Psoas muscle (tissue), 8 donors: ENCODE results near the gene ABTB1. TPM values are rescaled to one million over a fixed set of nuclear protein-coding genes. Genes with fewer than 3 reads are reported as not detected.
A peak's percentile ranks its signal among the peaks of the same experiment; 100 is the strongest.

ENCODE experiments used
- ATAC-seq, 4 donors: fragments of 200-7000 bp; cut with Tn5 transposase; one replicate each; pipeline ENCODE4 v1.9.1; 2020; ENCODE audit warnings: moderate library complexity in 3 of 4, mild to moderate bottlenecking in 2 of 4
- DNase-seq, 2 donors: peaks; one replicate each; pipeline ENCODE4 v3.0.0-alpha.2; 2020
- H3K27ac ChIP-seq: fragments of 200-600 bp; one replicate; pipeline ENCODE4 v1.8.0; 2022
- H3K27me3 ChIP-seq, 3 donors: fragments of 200-600 bp in 1 of 3; one replicate each; pipeline versions ENCODE4 v1.6.1 to v1.8.0; 2013 to 2022; ENCODE audit warnings: low read length in 2 of 3, mild to moderate bottlenecking in 2 of 3, moderate library complexity in 1 of 3; ENCODE audit not compliant: insufficient read depth in 3 of 3
- H3K36me3 ChIP-seq, 2 donors: fragments of 200-600 bp in 1 of 2; one replicate each; pipeline versions ENCODE4 v1.6.1 to v1.8.0; 2013 to 2022; ENCODE audit warnings: low read depth in 1 of 2, mild to moderate bottlenecking in 1 of 2, moderate library complexity in 1 of 2; ENCODE audit not compliant: insufficient read depth in 1 of 2
- H3K4me1 ChIP-seq: fragments of 200-600 bp; one replicate; pipeline ENCODE4 v1.8.0; 2022
- H3K4me3 ChIP-seq: fragments of 200-600 bp; one replicate; pipeline ENCODE4 v1.8.0; 2022; ENCODE audit warnings: mild to moderate bottlenecking
- H3K9me3 ChIP-seq: fragments of 200-600 bp; one replicate; pipeline ENCODE4 v1.8.0; 2022
- WGBS, 3 donors: extraction: QIAGEN DNeasy Blood & Tissue Kit; methylation state at CpG; one replicate each; pipeline versions ENCODE4 v1.1.6 to v1.1.7; 2013; 5-methylcytosine and 5-hydroxymethylcytosine counted together
- intact Hi-C, 2 donors: fragments of 100-400 bp; cut with DNase I; formaldehyde crosslinking; loops; one replicate each; pipeline versions ENCODE4 v1.11.0 to v1.14.2; 2022
- polyA plus RNA-seq, 3 donors: library from polyadenylated mRNA; stranded (reverse); fragments of 200-250 nt; gene quantifications; one replicate each; pipeline ENCODE4 v1.2.3, GENCODE V29; 2013
- total RNA-seq, 4 donors: library from RNA; stranded (reverse); fragmentation: NEBNext Ultra II Directional in 2 of 4; extraction: Animal tissue kit (Norgen Biotek cat#: 25700) in 2 of 4; gene quantifications; one replicate each; pipeline versions ENCODE4 v1.2.1 to v1.2.4, GENCODE V29; 2021 to 2023
- TF ChIP-seq, protein P1 (sequence below): fragments of 200-600 bp; IDR thresholded peaks from one replicate; pipeline ENCODE4 v1.8.0; 2022; ENCODE audit warnings: antibody characterized with exemption
- donor health status: healthy with polysubstance abuse.
- donor health status: DM: no; HTN: no; CAD: no; lungs with moderate emphysema.
- donor health status: Bipolar disorder and iron deficiency.
- donor health status: healthy.
- donor health status: DM: yes; HTN: yes; CAD: no.
- donor health status: DM: no; HTN: no; CAD: no.
- donor health status: DM: no; HTN: no; CAD: no.
- donor health status: DM: yes; HTN: yes; CAD: no.

ABTB1 gene
- total and polyA plus RNA-seq, 7 donors = 22.8 to 34.5 (median 30.1) TPM

DNA sequence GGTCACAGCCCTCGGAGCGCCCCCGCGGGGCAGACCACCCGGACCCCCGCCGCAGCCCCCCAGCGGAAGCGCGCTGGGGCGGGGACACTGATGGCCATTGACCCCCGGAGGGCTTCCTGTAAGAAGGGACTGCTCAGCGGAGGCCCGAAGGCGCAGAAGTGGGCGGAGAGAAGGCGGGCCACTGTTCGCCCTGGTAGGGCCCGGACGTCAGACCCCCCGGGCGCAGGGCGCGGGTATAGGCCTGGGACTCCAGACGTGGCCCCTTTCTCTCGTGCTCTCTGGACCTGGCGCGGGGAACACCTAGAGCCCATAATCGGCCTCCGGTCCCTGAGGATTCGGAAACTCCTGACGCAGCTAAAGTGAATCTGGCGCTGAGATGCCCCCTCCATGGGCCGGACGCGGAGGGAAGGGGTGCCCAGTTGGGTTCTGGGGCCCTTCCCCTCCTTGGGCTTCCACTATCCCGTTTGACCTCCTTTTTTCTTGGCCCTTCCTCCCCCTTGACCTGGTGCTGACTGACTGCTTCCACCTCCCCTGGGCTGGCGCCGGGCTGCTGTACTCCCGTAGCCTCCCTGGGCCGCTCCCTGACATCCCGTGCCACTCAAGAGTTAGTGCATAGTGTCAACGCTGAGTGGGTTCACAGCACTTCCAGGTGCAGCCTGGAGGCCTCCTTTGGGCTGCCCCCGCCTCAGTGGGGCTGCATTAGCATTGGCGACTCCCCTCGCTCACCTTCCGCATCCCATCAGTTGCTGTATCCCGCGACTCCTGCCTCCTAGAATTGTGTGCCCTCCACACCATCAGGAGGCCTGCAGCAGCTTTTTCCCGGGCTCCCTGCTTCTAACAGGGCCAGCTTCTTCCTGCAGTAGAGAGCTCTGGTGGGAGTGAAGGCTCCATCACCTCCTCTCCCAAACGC is 694 bp downstream of the ABTB1 start:
- TF ChIP-seq, protein P1, sequence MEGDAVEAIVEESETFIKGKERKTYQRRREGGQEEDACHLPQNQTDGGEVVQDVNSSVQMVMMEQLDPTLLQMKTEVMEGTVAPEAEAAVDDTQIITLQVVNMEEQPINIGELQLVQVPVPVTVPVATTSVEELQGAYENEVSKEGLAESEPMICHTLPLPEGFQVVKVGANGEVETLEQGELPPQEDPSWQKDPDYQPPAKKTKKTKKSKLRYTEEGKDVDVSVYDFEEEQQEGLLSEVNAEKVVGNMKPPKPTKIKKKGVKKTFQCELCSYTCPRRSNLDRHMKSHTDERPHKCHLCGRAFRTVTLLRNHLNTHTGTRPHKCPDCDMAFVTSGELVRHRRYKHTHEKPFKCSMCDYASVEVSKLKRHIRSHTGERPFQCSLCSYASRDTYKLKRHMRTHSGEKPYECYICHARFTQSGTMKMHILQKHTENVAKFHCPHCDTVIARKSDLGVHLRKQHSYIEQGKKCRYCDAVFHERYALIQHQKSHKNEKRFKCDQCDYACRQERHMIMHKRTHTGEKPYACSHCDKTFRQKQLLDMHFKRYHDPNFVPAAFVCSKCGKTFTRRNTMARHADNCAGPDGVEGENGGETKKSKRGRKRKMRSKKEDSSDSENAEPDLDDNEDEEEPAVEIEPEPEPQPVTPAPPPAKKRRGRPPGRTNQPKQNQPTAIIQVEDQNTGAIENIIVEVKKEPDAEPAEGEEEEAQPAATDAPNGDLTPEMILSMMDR = no peak
- intact Hi-C loops = loop anchor here in 1 of 2 donors (5.0 kb wide), 1 partner anchor 149 kb away; the partner anchor contains the start of gene MGLL
- ATAC-seq (peak; percentile 20 to 59 (median 47)), DNase-seq (peak; percentile 64 to 77)
- H3K27me3 ChIP-seq = no peaks in the 10 kb centered on the region
- peak overlapping the region; percentile 99 for H3K27ac ChIP-seq
- peak overlapping the region; percentile 98 for H3K4me3 ChIP-seq
- H3K9me3 ChIP-seq = no peaks in the 10 kb centered on the region
- 8 to 13% (median 12%) methylated on average over 44 to 51 of the region's 51 CpGs for WGBS, 3 donors
- H3K36me3 ChIP-seq = peaks cover 0 to 31% of the 10 kb centered on the region in 2 donors
- H3K4me1 ChIP-seq = peaks cover 16% of the 10 kb centered on the region

DNA sequence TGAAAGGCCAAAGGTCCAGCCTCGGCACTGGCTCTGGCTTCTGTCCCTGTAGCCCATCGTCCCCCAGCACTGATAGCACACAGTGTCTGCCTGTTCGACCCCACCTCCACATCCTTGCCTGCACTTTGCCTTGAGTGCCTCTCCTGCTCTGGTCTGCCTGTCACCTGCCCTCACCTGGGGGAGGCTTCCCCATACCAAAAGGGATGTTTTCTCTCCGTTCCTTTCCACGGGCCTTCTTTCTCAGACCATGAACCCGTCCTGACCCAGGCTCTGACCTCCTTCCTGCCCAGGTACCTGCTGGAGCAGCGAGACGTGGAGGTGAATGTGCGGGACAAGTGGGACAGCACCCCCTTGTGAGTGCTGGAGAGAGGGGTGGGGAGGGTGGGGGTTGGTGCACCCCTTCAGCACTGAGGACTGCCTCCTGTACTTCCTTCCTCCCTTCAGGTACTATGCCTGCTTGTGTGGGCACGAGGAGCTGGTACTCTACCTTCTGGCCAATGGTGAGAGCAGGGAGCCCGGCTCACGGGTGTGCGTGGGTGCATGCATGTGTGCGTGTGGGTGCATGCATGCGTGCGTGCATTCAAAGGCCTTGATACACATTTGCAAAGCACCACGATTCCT is 1.5 kb downstream of the ABTB1 start:
- DNase-seq (peak in 1 of 2 donors; percentile 51), ATAC-seq (no peak)
- intact Hi-C loops = loop anchor here in 1 of 2 donors (5.0 kb wide), 1 partner anchor 148 kb away; the partner anchor contains the start of gene MGLL
- WGBS, 3 donors = 81 to 83% (median 82%) methylated on average over 17 of the region's 17 CpGs
- Histone ChIP-seq H3K27me3 (no peaks in the 10 kb centered on the region), H3K27ac (no peak overlapping the region), H3K4me1 (peaks cover 21% of the 10 kb centered on the region), H3K4me3 (peak overlapping the region; percentile 98), H3K36me3 (peaks cover 0 to 38% of the 10 kb centered on the region in 2 donors), H3K9me3 (no peaks in the 10 kb centered on the region)
- TF ChIP-seq, protein P1 = no peak

DNA sequence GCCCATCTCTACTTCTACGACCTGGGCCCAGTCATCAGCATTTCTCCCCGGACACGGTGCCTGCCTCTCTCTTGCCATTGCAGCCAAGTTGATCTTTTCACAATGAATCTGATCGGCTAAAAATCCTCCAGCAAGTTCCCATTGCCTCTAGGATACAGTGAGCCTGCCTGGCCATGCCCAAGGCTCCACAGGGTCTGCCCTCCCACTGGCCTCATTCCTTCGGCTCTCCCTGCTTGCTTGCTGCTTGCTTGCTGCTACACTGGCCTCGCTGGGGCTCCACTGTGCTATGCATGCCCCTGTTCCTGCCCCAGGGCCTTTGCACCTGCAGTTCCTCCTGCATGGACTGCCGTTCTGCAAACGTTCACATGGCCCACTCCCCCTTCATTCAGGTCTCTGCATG is 2.0 kb downstream of the ABTB1 start:
- 82 to 87% (median 85%) methylated on average over 8 of the region's 8 CpGs for whole genome bisulfite sequencing, 3 donors
- Histone ChIP-seq H3K27ac (no peak overlapping the region), H3K36me3 (peaks cover 0 to 40% of the 10 kb centered on the region in 2 donors), H3K9me3 (no peaks in the 10 kb centered on the region), H3K27me3 (no peaks in the 10 kb centered on the region), H3K4me1 (peaks cover 21% of the 10 kb centered on the region), H3K4me3 (no peak overlapping the region)
- ATAC-seq (no peak), DNase-seq (no peak)
- TF ChIP-seq, protein P1 = no peak
- intact Hi-C loops = loop anchor here in 1 of 2 donors (5.0 kb wide), 1 partner anchor 148 kb away; the partner anchor contains the start of gene MGLL

DNA sequence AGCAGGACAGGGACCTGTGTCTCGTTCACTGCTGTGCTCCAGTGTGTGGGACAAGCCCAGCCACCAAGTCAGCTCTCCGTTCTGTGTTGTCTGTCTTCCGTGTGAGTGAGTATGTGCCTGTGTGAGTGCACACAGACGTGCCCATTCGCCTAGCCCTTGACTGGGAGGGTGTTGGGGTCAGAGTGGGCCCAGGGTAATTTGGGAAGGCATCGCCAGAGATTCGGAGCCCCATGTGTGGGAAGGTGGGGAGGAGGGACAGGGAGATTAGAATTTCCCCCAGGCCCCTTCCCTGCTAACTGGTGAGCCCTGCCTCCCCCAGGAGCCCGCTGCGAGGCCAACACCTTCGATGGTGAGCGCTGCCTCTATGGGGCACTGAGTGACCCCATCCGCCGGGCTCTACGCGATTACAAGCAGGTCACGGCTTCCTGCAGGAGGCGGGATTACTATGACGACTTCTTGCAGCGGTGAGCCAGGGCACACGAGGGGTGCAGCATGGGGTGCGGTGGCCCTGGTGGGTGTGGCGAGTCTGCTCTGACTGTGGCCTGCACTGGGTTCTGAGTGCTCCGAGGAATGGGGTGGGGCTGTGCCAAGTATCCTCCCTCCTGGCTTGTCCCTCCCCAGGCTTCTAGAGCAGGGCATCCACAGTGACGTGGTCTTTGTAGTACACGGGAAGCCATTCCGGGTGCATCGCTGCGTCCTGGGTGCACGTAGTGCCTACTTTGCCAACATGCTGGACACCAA is 3.1 kb downstream of the ABTB1 start:
- peaks cover 0 to 50% of the 10 kb centered on the region in 2 donors for H3K36me3 ChIP-seq
- intact Hi-C loops = no loop called here
- peaks cover 21% of the 10 kb centered on the region for H3K4me1 ChIP-seq
- H3K4me3 ChIP-seq = no peak overlapping the region
- peak in 1 of 2 donors; percentile 50 for DNase-seq
- H3K27ac ChIP-seq = no peak overlapping the region
- WGBS, 3 donors = 83 to 87% (median 84%) methylated on average over 29 of the region's 29 CpGs
- no peaks in the 10 kb centered on the region for H3K27me3 ChIP-seq
- H3K9me3 ChIP-seq = no peaks in the 10 kb centered on the region
- TF ChIP-seq, protein P1 = no peak
- no peak for ATAC-seq
